A549 (cell line): ENCODE data around the gene LCK. TPM values are rescaled to one million over a fixed set of nuclear protein-coding genes. Genes with fewer than 3 reads are reported as not detected.

Experiments
- ATAC-seq, 2 experiments: fragments of 200-7000 bp in 1 of 2; fragments of >200 bp in 1 of 2; cut with Nextera tagmentation in 1 of 2; cut with Tn5 transposase in 1 of 2; 3 replicates each; pipeline versions ENCODE4 v1.8.0 to v1.9.1; 2018 to 2020; ENCODE audit warnings: mild to moderate bottlenecking in 1 of 2, moderate library complexity in 1 of 2
- CTCF ChIA-PET: fragments of 300-600 bp; sonication (Branson Sonifier 250); formaldehyde crosslinking; extraction: SDS; loops from one replicate; lab custom pipeline; 2021; ENCODE audit warnings: antibody characterized with exemption, inconsistent platforms; lab: Yijun Ruan, JAX
- POLR2A ChIA-PET: fragments of 350-600 bp; formaldehyde crosslinking; extraction: SDS; loops from one replicate; lab custom pipeline; 2021; ENCODE audit warnings: antibody characterized with exemption, inconsistent platforms; lab: Yijun Ruan, JAX
- DNase-seq, 2 experiments: peaks; one replicate each; pipeline versions ENCODE4 v3.0.0 to v3.0.0-alpha.2; 2011 to 2016; ENCODE audit warnings: low read depth in 1 of 2, low spot score in 1 of 2
- FAIRE-seq: peaks from 2 replicates; lab custom pipeline; 2011; peaks lifted over from hg19 to GRCh38; lab: Jason Lieb, UNC
- H3K27ac ChIP-seq, 2 experiments: fragments of >200 bp; sonication (Bioruptor Twin); formaldehyde crosslinking; 3 replicates each; pipeline ENCODE4 v1.5.1; 2016 to 2017
- H3K4me1 ChIP-seq: fragments of >200 bp; sonication (Bioruptor Twin); formaldehyde crosslinking; 3 replicates; pipeline ENCODE4 v1.6.1; 2016
- H3K4me2 ChIP-seq: fragments of >200 bp; sonication (Bioruptor Twin); formaldehyde crosslinking; 3 replicates; pipeline ENCODE4 v1.6.1; 2016
- H3K4me3 ChIP-seq: fragments of >200 bp; sonication (Bioruptor Twin); formaldehyde crosslinking; 3 replicates; pipeline ENCODE4 v1.5.1; 2016
- H3K9me3 ChIP-seq: fragments of >200 bp; sonication (Bioruptor Twin); formaldehyde crosslinking; 3 replicates; pipeline ENCODE4 v1.6.1; 2016
- BCL3 ChIP-seq: fragments of >200 bp; sonication (Bioruptor Twin); formaldehyde crosslinking; IDR thresholded peaks from 3 replicates; pipeline ENCODE4 v1.6.1; 2016
- CBX8 ChIP-seq: fragments of 200-600 bp; sonication (generic); IDR thresholded peaks from 2 replicates; pipeline ENCODE4 v1.6.1; 2016
- CTCF ChIP-seq: fragments of >200 bp; sonication (Bioruptor Twin); formaldehyde crosslinking; IDR thresholded peaks from 3 replicates; pipeline ENCODE4 v1.5.1; 2016
- ELK1 ChIP-seq: fragments of 150-350 bp; IDR thresholded peaks from 2 replicates; pipeline ENCODE4 v1.6.1; 2014; ENCODE audit warnings: low read depth, mild to moderate bottlenecking, low read length
- EP300 ChIP-seq, 2 experiments: fragments of >200 bp; sonication (Bioruptor Twin); formaldehyde crosslinking; IDR thresholded peaks; 2 replicates in 1 of 2; 3 replicates in 1 of 2; pipeline ENCODE4 v1.6.1; 2016 to 2017
- GATA3 ChIP-seq: IDR thresholded peaks from 2 replicates; pipeline ENCODE4 v1.6.1; 2012; ENCODE audit warnings: borderline replicate concordance
- HES2 ChIP-seq: fragments of >200 bp; sonication (Bioruptor Twin); formaldehyde crosslinking; IDR thresholded peaks from 2 replicates; pipeline ENCODE4 v1.6.1; 2016
- HOXA7 ChIP-seq: fragments of 250-450 bp; sonication (Bioruptor Pico); IDR thresholded peaks from 2 replicates; pipeline ENCODE4 v1.5.0; 2020; ENCODE audit warnings: mild to moderate bottlenecking, moderate library complexity
- MAZ ChIP-seq: fragments of 150-350 bp; IDR thresholded peaks from 2 replicates; pipeline ENCODE4 v1.6.1; 2014; ENCODE audit warnings: antibody characterized with exemption, low read depth, low read length, borderline replicate concordance
- NPAS2 ChIP-seq: fragments of 250-450 bp; sonication (Bioruptor Pico); IDR thresholded peaks from 2 replicates; pipeline ENCODE4 v1.8.0; 2022; ENCODE audit warnings: mild to moderate bottlenecking, moderate library complexity, borderline replicate concordance
- POLR2AphosphoS2 ChIP-seq: conservative IDR thresholded peaks from 2 replicates; pipeline ENCODE4 v1.6.1; 2012; ENCODE audit warnings: low read length, improper control_type of control experiment, inconsistent platforms
- RAD21 ChIP-seq, 2 experiments: fragments of >200 bp in 1 of 2; sonication (Bioruptor Twin) in 1 of 2; formaldehyde crosslinking in 1 of 2; IDR thresholded peaks in 1 of 2; conservative IDR thresholded peaks in 1 of 2; 2 replicates in 1 of 2; 3 replicates in 1 of 2; pipeline ENCODE4 v1.6.1; 2012 to 2018; ENCODE audit warnings: inconsistent platforms in 1 of 2
- RARB ChIP-seq: fragments of 250-450 bp; sonication (Bioruptor Pico); IDR thresholded peaks from 2 replicates; pipeline ENCODE4 v1.8.0; 2021; ENCODE audit warnings: mild to moderate bottlenecking, moderate library complexity
- SMC3 ChIP-seq: fragments of >200 bp; sonication (Bioruptor Twin); formaldehyde crosslinking; IDR thresholded peaks from 3 replicates; pipeline ENCODE4 v1.6.1; 2018; ENCODE audit warnings: inconsistent platforms
- ZFP36 ChIP-seq: fragments of 450-650 bp; IDR thresholded peaks from 2 replicates; pipeline ENCODE4 v1.6.1; 2014; ENCODE audit warnings: borderline replicate concordance; ENCODE audit not compliant: partially characterized antibody
- ZSCAN20 ChIP-seq: fragments of 250-450 bp; sonication (Bioruptor Pico); IDR thresholded peaks from 2 replicates; pipeline ENCODE4 v1.8.0; 2022; ENCODE audit warnings: mild to moderate bottlenecking, moderate library complexity
- WGBS: methylation state at CpG from one replicate; pipeline ENCODE4 v1.1.6; 2017; ENCODE audit errors: missing lambda C conversion rate; 5-methylcytosine and 5-hydroxymethylcytosine counted together
- polyA plus RNA-seq, 4 experiments: library from polyadenylated mRNA; depleted of rRNA in 3 of 4; stranded (reverse); fragments of >200 nt; fragmentation: RNase III in 1 of 4; extraction: RNeasy Plus Mini Kit Qiagen cat#74134 plus additional on column Dnase treatment in 1 of 4; gene quantifications; 2 replicates in 3 of 4; 3 replicates in 1 of 4; pipeline ENCODE4 v1.2.3, GENCODE V29; 2011 to 2017
- TF ChIP-seq, protein P1 (sequence below): IDR thresholded peaks from 2 replicates; pipeline ENCODE4 v1.6.1; 2012
- TF ChIP-seq, protein P2 (sequence below): IDR thresholded peaks from 2 replicates; pipeline ENCODE4 v1.6.1; 2012; ENCODE audit warnings: low read depth, borderline replicate concordance

The LCK gene
- polyA plus RNA-seq, 2 of the 4 experiments (the other 2 are of a cell fraction), result 0.03 TPM; not detected in 1

- Histone ChIP-seq H3K4me1 (peaks cover 15% of the 10 kb centered on the region), H3K27ac (peak within 1 kb of the TSS in 1 of 2 experiments; percentile 30; a peak in 2 of 6 replicates), H3K4me2 (no peak within 1 kb of the TSS), H3K9me3 (no peaks in the 10 kb centered on the region), H3K4me3 (no peak within 1 kb of the TSS)
- no peak for ATAC-seq
- no peak for TF ChIP-seq MAZ
- ChIA-PET CTCF (interaction anchor here (1.1 to 7.7 kb wide), 9 partner anchors 9 to 70 kb away, joined by 3 to 96 read pairs (median 7); no protein-coding TSS in a partner anchor), POLR2A (no interaction called here)
- DNase-seq, result no peak
- no peak for FAIRE-seq
- WGBS, result 59% methylated on average over 3 of the region's 3 CpGs
Observed at GRCh38 chr1:32246888-32247273, 4.2 kb upstream of the LCK start, which contains the start of gene FAM167B. FAM167B (plus strand) TSS chr1:32247222; CDS start chr1:32247422, 200 bp downstream.

DNA sequence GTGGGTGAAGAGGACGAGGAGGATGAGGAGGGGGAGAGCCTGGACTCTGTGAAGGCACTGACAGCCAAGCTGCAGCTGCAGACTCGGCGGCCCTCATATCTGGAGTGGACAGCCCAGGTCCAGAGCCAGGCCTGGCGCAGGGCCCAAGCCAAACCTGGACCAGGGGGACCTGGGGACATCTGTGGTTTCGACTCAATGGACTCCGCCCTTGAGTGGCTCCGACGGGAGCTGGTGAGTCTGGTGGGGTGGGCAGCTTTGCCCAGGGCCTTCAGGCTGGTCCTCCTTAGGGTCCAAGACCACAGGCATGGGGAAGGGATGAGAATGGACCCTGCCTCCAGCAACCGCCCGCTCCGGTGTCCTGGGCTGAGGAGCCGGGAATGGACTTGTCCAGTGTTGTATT lies 3.6 kb upstream of the LCK start:
- TF ChIP-seq, protein P1, sequence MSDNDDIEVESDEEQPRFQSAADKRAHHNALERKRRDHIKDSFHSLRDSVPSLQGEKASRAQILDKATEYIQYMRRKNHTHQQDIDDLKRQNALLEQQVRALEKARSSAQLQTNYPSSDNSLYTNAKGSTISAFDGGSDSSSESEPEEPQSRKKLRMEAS, result no peak
- TF ChIP-seq, protein P2, sequence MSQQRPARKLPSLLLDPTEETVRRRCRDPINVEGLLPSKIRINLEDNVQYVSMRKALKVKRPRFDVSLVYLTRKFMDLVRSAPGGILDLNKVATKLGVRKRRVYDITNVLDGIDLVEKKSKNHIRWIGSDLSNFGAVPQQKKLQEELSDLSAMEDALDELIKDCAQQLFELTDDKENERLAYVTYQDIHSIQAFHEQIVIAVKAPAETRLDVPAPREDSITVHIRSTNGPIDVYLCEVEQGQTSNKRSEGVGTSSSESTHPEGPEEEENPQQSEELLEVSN, result no peak
- no peak for TF ChIP-seq NPAS2 (CRISPR knock-in tag)
- TF ChIP-seq HOXA7 (CRISPR knock-in tag), result no peak
- TF ChIP-seq CBX8, result no peak
- no peak for TF ChIP-seq GATA3
- H3K4me2 ChIP-seq, result no peak overlapping the region
- WGBS, result 88% methylated on average over 12 of the region's 12 CpGs
- no peaks in the 10 kb centered on the region for H3K9me3 ChIP-seq
- POLR2A ChIA-PET, result no interaction called here
- DNase-seq (no peak), FAIRE-seq (no peak), ATAC-seq (no peak)
- H3K4me1 ChIP-seq, result peaks cover 9% of the 10 kb centered on the region
- CTCF ChIA-PET, result interaction anchor here (1.1 to 7.7 kb wide), 19 partner anchors 8 to 84 kb away, joined by 3 to 96 read pairs (median 5); no protein-coding TSS in a partner anchor
- no peak overlapping the region for H3K27ac ChIP-seq
- H3K4me3 ChIP-seq, result no peak overlapping the region

GRCh38 chr1:32247983-32248889 lies 2.8 kb upstream of the LCK start:
- FAIRE-seq (no peak), ATAC-seq (peak; percentile 90 to 95), DNase-seq (peak; percentile 72 to 74)
- ChIA-PET POLR2A (interaction anchor here (0.9 kb wide), 1 partner anchor 26 kb away, joined by 3 read pairs; the partner anchor contains the start of genes EIF3I and TMEM234), CTCF (interaction anchor here (0.6 to 7.7 kb wide), 31 partner anchors 9 to 177 kb away, joined by 3 to 96 read pairs (median 4); partner anchors contain the start of gene CCDC28B)
- H3K4me2 ChIP-seq, result 0 out of 3 replicates have a peak overlapping the region, but pooled peaks have one; percentile 20
- H3K4me1 ChIP-seq, result peaks cover 3% of the 10 kb centered on the region; the same call in 1 of the 3 replicates
- H3K27ac ChIP-seq, result peak overlapping the region in 1 of 2 experiments; percentile 57; a peak in 2 of 6 replicates
- no peaks in the 10 kb centered on the region for H3K9me3 ChIP-seq
- TF ChIP-seq SMC3, result peak; percentile 58
- TF ChIP-seq, protein P1, result no peak
- peak; percentile 66 for TF ChIP-seq CTCF
- peak; percentile 47 to 56 for TF ChIP-seq RAD21 (conservative IDR thresholded peaks at IDR 0.05 in 1 of 2, IDR thresholded peaks at IDR 0.05 in 1 of 2)
- WGBS, result 25% methylated on average over 10 of the region's 31 CpGs
- no peak overlapping the region for H3K4me3 ChIP-seq

- no peaks in the 10 kb centered on the region for H3K9me3 ChIP-seq
- FAIRE-seq, result no peak
- no peak for ATAC-seq
- H3K4me1 ChIP-seq, result peaks cover 3% of the 10 kb centered on the region; the same call in 1 of the 3 replicates
- no peak for DNase-seq
- H3K4me2 ChIP-seq, result no peak overlapping the region
- ChIA-PET CTCF (interaction anchor here (0.7 to 7.7 kb wide), 7 partner anchors 9 to 67 kb away, joined by 3 to 96 read pairs (median 6); no protein-coding TSS in a partner anchor), POLR2A (no interaction called here)
- no peak overlapping the region for H3K4me3 ChIP-seq
- H3K27ac ChIP-seq, result no peak overlapping the region
- WGBS, result 79% methylated on average over 8 of the region's 9 CpGs
- TF ChIP-seq ELK1 (no peak), EP300 (IDR thresholded peaks at IDR 0.05) (no peak), BCL3 (no peak), RARB (CRISPR knock-in tag) (no peak), ZFP36 (no peak), HES2 (no peak), ZSCAN20 (CRISPR knock-in tag) (no peak), POLR2AphosphoS2 (no peak)
- TF ChIP-seq, protein P1, result no peak
Observed at GRCh38 chr1:32249831-32250525, 1.1 kb upstream of the LCK start.
